ENCODE results near the gene ELMO1.
A peak's percentile ranks its signal among the peaks of the same experiment; 100 is the strongest.

Gene ELMO1

DNA sequence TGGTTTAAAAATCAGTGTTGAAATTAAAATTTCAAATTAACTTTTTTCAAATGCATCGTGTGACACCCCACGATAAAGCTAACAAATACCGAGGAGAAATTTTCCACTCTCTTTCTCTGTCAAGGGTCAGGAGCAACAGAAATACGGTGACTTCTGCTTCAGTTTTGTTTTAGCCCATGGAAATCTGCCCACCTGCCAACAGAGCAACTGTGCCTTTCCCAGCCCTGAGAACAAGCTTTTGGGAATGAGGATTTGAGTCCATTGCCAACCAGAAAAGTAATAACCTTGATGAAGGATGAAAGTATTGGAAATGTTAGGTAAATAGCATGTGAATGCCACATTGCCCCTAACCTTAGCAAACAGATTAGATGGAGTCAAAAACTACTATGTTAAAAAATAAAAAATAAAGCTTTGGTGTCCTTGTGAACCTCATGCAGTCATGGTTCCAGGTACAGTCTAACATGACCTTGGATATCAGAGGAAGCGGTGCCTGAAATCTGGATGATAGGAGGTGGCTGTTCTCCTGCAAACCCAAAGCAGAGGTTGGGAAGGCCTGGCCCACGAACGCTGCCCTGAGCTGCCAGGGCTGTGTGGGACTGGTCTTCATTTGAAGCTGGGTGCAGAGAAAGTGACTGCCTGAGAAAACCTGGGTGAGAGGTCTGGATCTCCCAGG lies 296.8 kb downstream of the ELMO1 start:
- Histone ChIP-seq H3K23ac (ENCODE audit: low read length) (no peak overlapping the region), H4K12ac (ENCODE audit: low read depth, low read length) (no peak overlapping the region), H2BK120ac (ENCODE audit: insufficient read depth, low read length, poor library complexity) (no peak overlapping the region), H2BK12ac (ENCODE audit: low read length) (no peak overlapping the region), H3K79me2 (ENCODE audit: control insufficient read depth, insufficient read depth, low read length, poor library complexity) (no peaks in the 10 kb centered on the region), H4K8ac (ENCODE audit: low read depth, low read length) (no peak overlapping the region), H3K27me3 (ENCODE audit: insufficient read depth, low read length) (no peaks in the 10 kb centered on the region), H3K36me3 (ENCODE audit: control insufficient read depth in 1 of 2, insufficient read depth in 2 of 2, low read length in 2 of 2) (peaks cover 0 to 18% of the 10 kb centered on the region in 2 experiments), H2AK5ac (ENCODE audit: low read length) (no peak overlapping the region), H3K9me3 (ENCODE audit: insufficient read depth, low read depth, low read length) (peaks cover 2% of the 10 kb centered on the region), H3K4me2 (ENCODE audit: low read length) (no peak overlapping the region), H2AFZ (ENCODE audit: insufficient read depth, low read length, poor library complexity) (no peak overlapping the region), H3K79me1 (ENCODE audit: low read length) (no peaks in the 10 kb centered on the region), H3K4me1 (ENCODE audit: control insufficient read depth in 1 of 2, insufficient read depth in 2 of 2, low read length in 2 of 2) (no peaks in the 10 kb centered on the region), H2BK5ac (ENCODE audit: low read depth, low read length, poor library complexity) (no peak overlapping the region), H3K14ac (ENCODE audit: low read length) (no peak overlapping the region), H4K91ac (ENCODE audit: low read depth, low read length) (no peak overlapping the region), H3K4me3 (ENCODE audit: low read depth, low read length) (no peak overlapping the region), H3K9ac (ENCODE audit: low read length) (peak overlapping the region; percentile 73), H3K27ac (ENCODE audit: low read depth, low read length) (no peak overlapping the region), H3K4ac (ENCODE audit: low read depth, low read length) (no peak overlapping the region), H3K18ac (ENCODE audit: low read length) (no peak overlapping the region)
- DNase-seq: no peak
- no CpG with 5 or more reads among the region's 7 CpGs for WGBS (ENCODE audit: extremely low coverage, insufficient coverage, insufficient read length)

DNA sequence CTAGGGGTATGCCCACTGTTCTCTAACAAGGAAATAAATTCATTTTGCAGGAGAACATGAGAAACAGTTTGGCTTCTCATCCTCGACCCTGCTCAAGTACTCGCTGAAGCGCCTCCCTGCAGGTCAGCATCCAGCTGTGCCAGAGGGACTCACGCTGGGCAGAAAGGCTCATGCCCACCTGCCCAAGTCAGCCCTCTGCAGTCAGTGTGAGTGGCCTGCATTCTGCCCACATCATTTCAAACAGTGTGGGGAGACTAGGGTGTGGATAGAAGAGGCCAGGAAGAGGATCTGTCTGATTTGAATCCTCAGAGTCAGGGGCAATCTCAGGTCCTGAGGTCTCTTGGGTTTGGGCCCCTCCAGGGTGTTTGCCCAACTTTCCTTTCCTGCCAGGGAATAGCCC lies 297.8 kb downstream of the ELMO1 start:
- H3K36me3 ChIP-seq (ENCODE audit: control insufficient read depth in 1 of 2, insufficient read depth in 2 of 2, low read length in 2 of 2): peaks cover 0 to 18% of the 10 kb centered on the region in 2 experiments
- no peak overlapping the region for H3K4ac ChIP-seq (ENCODE audit: low read depth, low read length)
- H2AFZ ChIP-seq (ENCODE audit: insufficient read depth, low read length, poor library complexity): no peak overlapping the region
- no peak overlapping the region for H2BK12ac ChIP-seq (ENCODE audit: low read length)
- H3K14ac ChIP-seq (ENCODE audit: low read length): no peak overlapping the region
- H2AK5ac ChIP-seq (ENCODE audit: low read length): no peak overlapping the region
- H3K79me2 ChIP-seq (ENCODE audit: control insufficient read depth, insufficient read depth, low read length, poor library complexity): no peaks in the 10 kb centered on the region
- H3K27me3 ChIP-seq (ENCODE audit: insufficient read depth, low read length): no peaks in the 10 kb centered on the region
- H3K23ac ChIP-seq (ENCODE audit: low read length): no peak overlapping the region
- H2BK5ac ChIP-seq (ENCODE audit: low read depth, low read length, poor library complexity): no peak overlapping the region
- H3K79me1 ChIP-seq (ENCODE audit: low read length): no peaks in the 10 kb centered on the region
- H3K9ac ChIP-seq (ENCODE audit: low read length): no peak overlapping the region
- no peak overlapping the region for H4K12ac ChIP-seq (ENCODE audit: low read depth, low read length)
- H3K9me3 ChIP-seq (ENCODE audit: insufficient read depth, low read depth, low read length): peaks cover 2% of the 10 kb centered on the region
- WGBS (ENCODE audit: extremely low coverage, insufficient coverage, insufficient read length): no CpG with 5 or more reads among the region's 4 CpGs
- no peak overlapping the region for H4K8ac ChIP-seq (ENCODE audit: low read depth, low read length)
- no peak overlapping the region for H3K4me3 ChIP-seq (ENCODE audit: low read depth, low read length)
- H4K91ac ChIP-seq (ENCODE audit: low read depth, low read length): no peak overlapping the region
- H3K18ac ChIP-seq (ENCODE audit: low read length): no peak overlapping the region
- DNase-seq: no peak
- H3K4me1 ChIP-seq (ENCODE audit: control insufficient read depth in 1 of 2, insufficient read depth in 2 of 2, low read length in 2 of 2): no peaks in the 10 kb centered on the region
- H3K27ac ChIP-seq (ENCODE audit: low read depth, low read length): no peak overlapping the region
- no peak overlapping the region for H3K4me2 ChIP-seq (ENCODE audit: low read length)
- no peak overlapping the region for H2BK120ac ChIP-seq (ENCODE audit: insufficient read depth, low read length, poor library complexity)

DNA sequence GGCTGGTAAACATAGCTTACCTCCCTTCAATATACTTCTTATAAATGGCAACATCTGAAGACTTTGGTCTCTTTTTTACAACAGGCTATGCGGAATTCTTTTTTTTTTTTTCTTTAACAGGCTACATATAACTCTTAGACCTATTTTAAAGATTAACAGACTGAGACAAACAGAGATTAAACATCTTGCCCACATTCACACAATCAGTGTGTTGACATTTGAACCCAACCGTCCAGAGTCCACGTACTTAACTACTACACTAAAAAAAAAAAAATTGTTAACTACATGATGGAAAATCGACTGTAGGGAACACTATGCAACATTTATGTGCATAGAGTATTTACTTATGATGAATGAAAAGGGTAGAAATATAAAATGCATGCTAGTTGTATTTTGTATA lies 298.5 kb downstream of the ELMO1 start:
- Histone ChIP-seq H3K14ac (ENCODE audit: low read length) (no peak overlapping the region), H3K27ac (ENCODE audit: low read depth, low read length) (no peak overlapping the region), H4K91ac (ENCODE audit: low read depth, low read length) (no peak overlapping the region), H4K12ac (ENCODE audit: low read depth, low read length) (no peak overlapping the region), H2BK120ac (ENCODE audit: insufficient read depth, low read length, poor library complexity) (no peak overlapping the region), H3K23ac (ENCODE audit: low read length) (no peak overlapping the region), H4K8ac (ENCODE audit: low read depth, low read length) (no peak overlapping the region), H2AK5ac (ENCODE audit: low read length) (no peak overlapping the region), H3K9me3 (ENCODE audit: insufficient read depth, low read depth, low read length) (peaks cover 2% of the 10 kb centered on the region), H2BK5ac (ENCODE audit: low read depth, low read length, poor library complexity) (no peak overlapping the region), H2AFZ (ENCODE audit: insufficient read depth, low read length, poor library complexity) (no peak overlapping the region), H3K79me2 (ENCODE audit: control insufficient read depth, insufficient read depth, low read length, poor library complexity) (no peaks in the 10 kb centered on the region), H3K18ac (ENCODE audit: low read length) (no peak overlapping the region), H3K27me3 (ENCODE audit: insufficient read depth, low read length) (no peaks in the 10 kb centered on the region), H3K79me1 (ENCODE audit: low read length) (no peaks in the 10 kb centered on the region), H3K9ac (ENCODE audit: low read length) (no peak overlapping the region), H3K4me2 (ENCODE audit: low read length) (no peak overlapping the region), H3K4me1 (ENCODE audit: control insufficient read depth in 1 of 2, insufficient read depth in 2 of 2, low read length in 2 of 2) (no peaks in the 10 kb centered on the region), H3K36me3 (ENCODE audit: control insufficient read depth in 1 of 2, insufficient read depth in 2 of 2, low read length in 2 of 2) (peaks cover 0 to 18% of the 10 kb centered on the region in 2 experiments), H2BK12ac (ENCODE audit: low read length) (no peak overlapping the region), H3K4me3 (ENCODE audit: low read depth, low read length) (no peak overlapping the region), H3K4ac (ENCODE audit: low read depth, low read length) (no peak overlapping the region)
- no CpG with 5 or more reads among the region's 4 CpGs for WGBS (ENCODE audit: extremely low coverage, insufficient coverage, insufficient read length)
- no peak for DNase-seq

DNA sequence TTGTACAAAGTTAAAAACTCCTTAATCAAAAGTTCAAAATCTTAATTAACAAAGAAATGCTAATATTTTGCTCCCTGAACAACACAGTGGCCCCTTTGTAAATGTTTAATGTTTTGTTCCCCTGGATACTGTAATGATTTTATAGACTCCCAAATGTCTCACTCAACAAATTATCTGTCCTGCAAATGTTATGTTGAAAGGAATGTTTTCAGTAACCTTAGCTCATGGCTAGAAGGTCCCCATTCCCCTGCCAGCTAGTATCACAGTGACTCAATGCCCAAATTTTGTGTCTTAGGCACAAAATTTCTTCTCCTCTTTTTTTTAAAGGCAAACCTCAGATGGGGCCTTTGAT lies 298.9 kb downstream of the ELMO1 start:
- no peak overlapping the region for H4K12ac ChIP-seq (ENCODE audit: low read depth, low read length)
- H3K14ac ChIP-seq (ENCODE audit: low read length): no peak overlapping the region
- peaks cover 0 to 18% of the 10 kb centered on the region in 2 experiments for H3K36me3 ChIP-seq (ENCODE audit: control insufficient read depth in 1 of 2, insufficient read depth in 2 of 2, low read length in 2 of 2)
- no peak overlapping the region for H3K4ac ChIP-seq (ENCODE audit: low read depth, low read length)
- no peak overlapping the region for H3K4me3 ChIP-seq (ENCODE audit: low read depth, low read length)
- H2BK120ac ChIP-seq (ENCODE audit: insufficient read depth, low read length, poor library complexity): no peak overlapping the region
- H3K23ac ChIP-seq (ENCODE audit: low read length): no peak overlapping the region
- no peak overlapping the region for H2AFZ ChIP-seq (ENCODE audit: insufficient read depth, low read length, poor library complexity)
- no peak overlapping the region for H3K9ac ChIP-seq (ENCODE audit: low read length)
- no peak overlapping the region for H3K4me2 ChIP-seq (ENCODE audit: low read length)
- H3K27ac ChIP-seq (ENCODE audit: low read depth, low read length): no peak overlapping the region
- H3K27me3 ChIP-seq (ENCODE audit: insufficient read depth, low read length): no peaks in the 10 kb centered on the region
- no peak overlapping the region for H2BK12ac ChIP-seq (ENCODE audit: low read length)
- no peaks in the 10 kb centered on the region for H3K79me2 ChIP-seq (ENCODE audit: control insufficient read depth, insufficient read depth, low read length, poor library complexity)
- no peak overlapping the region for H4K8ac ChIP-seq (ENCODE audit: low read depth, low read length)
- no peaks in the 10 kb centered on the region for H3K4me1 ChIP-seq (ENCODE audit: control insufficient read depth in 1 of 2, insufficient read depth in 2 of 2, low read length in 2 of 2)
- no peak overlapping the region for H3K18ac ChIP-seq (ENCODE audit: low read length)
- H3K9me3 ChIP-seq (ENCODE audit: insufficient read depth, low read depth, low read length): peaks cover 2% of the 10 kb centered on the region
- no peaks in the 10 kb centered on the region for H3K79me1 ChIP-seq (ENCODE audit: low read length)
- H4K91ac ChIP-seq (ENCODE audit: low read depth, low read length): no peak overlapping the region
- H2AK5ac ChIP-seq (ENCODE audit: low read length): no peak overlapping the region
- H2BK5ac ChIP-seq (ENCODE audit: low read depth, low read length, poor library complexity): no peak overlapping the region
- no peak for DNase-seq

All from trophoblast cell (in vitro differentiated cells and primary cell).